Stimulated activated CD4-positive, alpha-beta T cell treated with anti-CD3 and anti-CD28 coated beads, Interleukin-2, amount 100 ng/mL, for 48 hours (primary cell): ENCODE measurements around the gene GUSB.

Experiments
- DNase-seq, 2 donors: peaks; one replicate each; pipeline ENCODE4 v3.0.0-alpha.2; 2020

The GUSB gene

GRCh38 chr7:65927489-65928448 is 54.2 kb downstream of the GUSB start:
- no peak for DNase-seq

GRCh38 chr7:65926588-65926987 is 55.4 kb downstream of the GUSB start:
- no peak for DNase-seq

DNA sequence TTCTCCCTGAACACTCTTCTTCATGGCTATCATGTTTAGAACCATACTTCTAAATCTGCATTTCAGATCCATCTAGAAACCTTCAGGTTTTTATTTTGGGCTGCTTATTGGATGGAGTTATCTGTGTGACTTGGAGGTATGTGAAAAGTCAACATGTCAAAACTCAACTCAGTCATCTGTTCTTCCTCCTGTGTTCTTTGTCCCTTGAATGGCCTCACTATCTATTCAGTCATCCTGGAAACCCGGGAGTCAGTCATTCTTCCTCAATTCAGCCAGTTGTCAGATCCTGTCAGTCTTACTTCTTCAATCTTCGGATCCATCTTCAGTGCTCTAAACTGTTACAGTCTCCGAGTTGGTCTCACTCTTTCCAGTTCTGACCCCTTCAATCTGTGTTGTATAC is 57.0 kb downstream of the GUSB start:
- DNase-seq = no peak

DNA sequence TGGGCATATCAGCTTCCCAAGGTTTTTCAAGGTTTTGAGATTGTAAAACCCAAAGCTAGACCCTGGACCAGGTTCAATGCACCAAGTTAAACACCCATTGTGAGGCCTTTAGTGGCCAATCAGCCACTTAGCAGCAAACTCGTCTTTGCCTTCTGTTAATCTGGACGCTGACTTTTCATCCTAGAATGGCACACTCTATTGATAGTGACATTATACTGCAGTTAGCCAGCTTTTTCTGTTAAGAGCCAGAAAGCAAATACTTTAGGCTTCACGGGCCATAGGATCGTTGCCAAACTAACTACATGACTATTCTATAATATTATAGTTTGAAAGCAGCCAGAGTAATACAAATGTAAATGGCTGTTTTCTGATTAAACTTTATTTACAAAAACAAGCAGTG is 57.8 kb downstream of the GUSB start:
- DNase-seq = no peak

DNA sequence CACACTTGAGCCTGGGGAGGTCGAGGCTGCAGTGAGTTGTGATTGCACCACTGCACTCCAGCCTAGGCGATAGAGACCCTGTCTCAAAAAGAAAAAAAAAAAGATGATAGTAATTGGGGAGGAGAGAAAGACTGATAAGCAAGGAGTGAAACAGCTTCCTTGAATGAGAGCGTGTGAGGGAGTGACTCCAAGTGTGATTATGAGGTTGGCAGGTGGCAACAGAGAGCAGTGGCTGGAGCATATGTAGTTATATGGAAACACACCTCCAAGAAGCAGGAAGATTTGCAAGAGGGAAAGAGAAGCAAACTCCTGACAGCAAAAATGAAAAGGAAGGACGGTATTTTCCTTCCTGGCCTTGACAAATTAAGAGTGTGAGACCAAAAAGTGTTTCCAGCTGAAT is 58.7 kb downstream of the GUSB start:
- no peak for DNase-seq

GRCh38 chr7:65915921-65916657 is 65.9 kb downstream of the GUSB start:
- DNase-seq = no peak

DNA sequence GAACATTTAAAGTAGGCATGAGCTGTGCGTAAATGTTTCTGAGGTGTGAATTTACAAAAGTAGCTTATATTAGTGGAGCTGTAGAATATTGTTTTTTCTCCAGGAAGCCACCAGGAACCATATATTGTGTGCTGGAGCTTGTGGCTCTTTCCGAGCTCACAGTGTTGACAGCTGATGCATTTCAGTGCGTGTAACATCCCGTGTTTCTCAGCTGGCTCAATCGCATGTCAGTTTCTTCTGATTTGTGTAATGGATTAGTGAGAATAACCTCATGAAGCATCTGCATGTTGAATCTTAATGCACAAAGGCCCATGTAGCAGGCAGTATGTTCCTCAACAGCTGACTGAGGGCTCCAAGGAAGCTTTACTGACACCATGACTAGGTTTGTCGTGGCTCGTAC is 69.8 kb downstream of the GUSB start:
- DNase-seq = no peak
